HuH-7 (cell line): ENCODE results near the gene PAPPA2.

Source experiments
- DNase-seq: peaks from one replicate; pipeline ENCODE4 v3.0.0; 2011; ENCODE audit warnings: low spot score

PAPPA2 gene

DNA sequence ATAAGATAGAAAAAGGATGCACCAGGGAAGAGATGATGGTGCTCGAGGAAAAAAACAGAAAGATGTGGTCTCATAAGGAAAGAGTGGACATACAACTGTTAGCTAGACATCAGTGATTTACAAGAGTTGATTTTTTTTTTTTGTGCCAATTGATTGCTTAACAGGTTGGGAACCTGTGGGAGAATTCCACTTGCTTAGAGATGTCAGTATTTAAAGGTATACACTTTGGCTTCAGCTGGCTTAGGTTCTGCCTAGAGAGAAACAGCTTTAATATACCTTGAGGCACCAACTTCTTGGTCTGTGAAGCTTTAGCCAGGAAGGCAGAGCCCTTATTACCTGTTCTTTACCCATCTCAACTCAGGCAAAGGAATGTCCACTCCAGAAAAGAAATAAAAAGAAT, 303.8 kb downstream of the PAPPA2 start:
- no peak for DNase-seq

DNA sequence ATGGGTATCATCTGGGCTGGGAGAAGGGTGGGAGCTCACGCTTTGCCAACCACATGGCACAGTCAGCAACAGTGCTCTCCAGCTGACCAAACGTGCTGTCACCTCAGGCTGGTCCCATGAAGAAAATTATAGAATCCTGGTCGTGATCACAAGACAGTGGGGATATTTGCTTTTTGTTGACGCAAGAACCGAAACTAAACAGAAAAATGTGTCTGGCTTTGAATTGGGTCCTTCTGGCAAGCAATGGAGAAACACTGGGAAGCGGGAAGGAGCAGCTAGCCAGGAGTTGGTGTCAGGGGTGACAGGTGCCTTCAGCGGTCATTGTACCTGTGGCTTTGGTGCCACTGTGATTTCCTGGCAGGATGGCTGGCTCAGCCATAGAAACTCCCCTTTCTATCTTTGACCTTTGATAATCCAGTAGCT, 304.8 kb downstream of the PAPPA2 start:
- no peak for DNase-seq

DNA sequence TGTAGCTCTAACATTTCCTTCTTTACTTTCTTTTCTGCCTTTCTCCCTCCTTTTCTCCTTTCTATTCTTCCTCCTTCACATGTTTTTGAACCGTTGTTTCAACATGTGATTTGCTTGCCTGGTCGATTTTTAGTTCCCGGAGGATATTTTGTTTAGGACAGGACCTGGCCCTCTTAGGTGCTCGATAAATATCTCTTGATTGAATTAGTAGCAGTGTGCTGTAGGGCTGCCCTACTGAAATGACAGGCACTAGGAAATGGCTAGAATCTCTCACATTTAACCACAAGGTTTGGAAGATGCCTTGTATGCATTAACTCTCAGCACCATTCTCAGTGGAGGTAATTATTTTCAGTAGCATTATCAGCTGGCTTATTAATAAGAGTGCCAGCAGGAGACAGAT, 305.6 kb downstream of the PAPPA2 start:
- no peak for DNase-seq

DNA sequence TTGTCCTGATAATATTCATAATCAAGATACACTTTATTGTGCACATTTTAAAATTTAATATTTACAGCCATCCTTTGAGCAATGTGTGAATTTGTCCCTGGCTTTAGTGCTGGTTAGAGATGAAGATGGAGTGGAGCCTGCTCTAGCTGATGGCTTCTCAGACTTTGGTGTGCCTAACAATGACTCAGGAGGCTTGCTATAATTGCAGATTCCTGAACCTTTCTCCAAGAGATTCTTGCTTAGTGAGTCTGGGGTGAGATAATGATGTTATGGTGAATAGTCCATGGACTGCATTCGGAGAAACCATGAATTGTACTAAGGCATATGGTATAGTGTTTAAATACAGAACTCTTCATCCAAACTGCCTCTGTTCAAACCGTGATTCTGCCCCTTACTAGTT, 307.1 kb downstream of the PAPPA2 start:
- DNase-seq: no peak

DNA sequence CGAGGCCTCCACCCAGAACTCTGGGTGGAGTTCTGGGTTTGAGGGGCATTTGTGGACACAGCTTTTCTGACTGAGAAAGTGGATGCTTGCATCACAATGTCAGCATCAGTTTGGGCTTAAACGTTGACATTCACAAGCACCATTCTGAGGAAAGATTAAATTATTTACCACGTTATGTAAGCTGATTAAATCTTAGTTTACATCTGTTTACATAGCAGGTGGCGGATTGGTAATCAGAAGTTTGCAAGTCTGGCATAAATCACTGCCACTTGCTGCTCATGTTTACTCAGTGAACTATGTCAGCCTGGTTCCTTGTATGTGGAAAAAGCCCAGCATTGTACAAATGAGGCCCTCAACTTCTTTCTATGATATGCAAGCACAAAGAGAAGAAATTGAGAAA, 310.1 kb downstream of the PAPPA2 start:
- no peak for DNase-seq

DNA sequence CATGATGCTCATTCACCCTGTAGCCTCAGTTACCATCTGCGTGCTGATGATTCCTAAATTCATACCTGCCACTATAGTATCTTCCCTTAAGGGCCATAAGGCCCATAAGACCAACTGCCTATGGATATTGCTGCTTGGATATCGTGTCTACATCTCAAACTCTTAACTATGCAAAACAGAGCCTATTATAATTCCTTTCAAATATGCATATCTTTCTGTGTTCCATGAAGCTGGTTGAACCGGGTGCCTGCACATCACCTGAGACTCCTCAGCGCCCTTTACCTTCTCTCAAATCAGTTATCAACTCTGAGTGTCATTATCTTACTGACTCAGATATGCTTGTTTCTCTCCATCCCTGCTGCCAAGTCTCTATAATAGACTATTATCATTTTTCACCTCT, 311.2 kb downstream of the PAPPA2 start:
- no peak for DNase-seq

DNA sequence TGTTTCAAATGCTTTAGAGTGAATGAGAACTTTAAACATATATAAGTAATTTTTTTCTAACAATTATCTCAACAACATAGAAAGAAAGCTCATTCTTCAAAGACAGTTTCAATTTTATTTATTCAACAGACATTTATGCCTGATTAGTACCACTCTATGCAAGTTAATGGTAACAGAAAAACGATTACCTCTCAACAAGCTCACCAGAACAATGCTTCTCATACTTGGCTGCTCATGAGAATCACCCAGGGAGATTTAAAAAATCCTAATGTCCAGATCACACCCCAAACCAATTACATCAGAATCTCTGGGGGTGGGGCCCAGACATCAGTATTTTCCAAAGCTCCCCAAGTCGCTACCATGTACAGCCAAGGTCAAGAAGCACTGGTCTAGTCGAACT, 312.4 kb downstream of the PAPPA2 start:
- no peak for DNase-seq

DNA sequence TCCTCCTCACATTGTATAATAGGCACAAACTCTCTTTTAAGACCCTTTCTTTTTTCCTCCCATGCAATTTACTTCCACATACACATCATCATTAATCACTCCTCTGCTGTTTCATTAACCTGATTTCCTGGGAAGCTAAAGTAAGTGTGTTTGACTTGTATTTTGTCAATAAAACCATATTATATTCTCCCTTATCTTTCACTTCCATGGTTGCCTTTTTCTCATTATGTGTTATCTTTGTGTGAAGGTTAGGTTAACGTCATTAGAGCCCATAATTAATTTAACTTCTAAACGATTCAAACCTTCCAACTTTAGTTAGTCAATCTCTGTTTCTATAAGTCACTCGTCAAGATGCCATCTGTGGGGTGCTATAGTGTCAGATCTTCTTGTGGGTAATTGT, 313.0 kb downstream of the PAPPA2 start:
- DNase-seq: no peak

DNA sequence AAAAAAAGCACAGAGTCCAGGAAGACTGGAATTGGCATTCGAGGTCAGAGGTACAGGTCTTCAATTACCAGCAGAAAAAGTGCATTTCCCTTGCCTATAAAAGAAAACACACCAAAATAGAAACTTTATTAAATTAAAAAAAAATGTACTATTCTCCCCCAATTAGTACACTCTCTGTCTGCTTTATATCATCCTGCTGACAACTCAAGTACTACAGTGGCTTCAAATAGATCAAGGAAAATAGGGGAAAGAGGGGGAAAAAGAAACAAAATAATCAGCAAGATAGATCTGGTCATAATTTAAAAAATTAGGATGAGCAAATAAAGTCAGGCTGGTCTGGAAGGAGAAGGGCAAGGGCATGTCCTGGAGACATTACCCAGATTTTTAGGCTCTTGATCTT, 315.1 kb downstream of the PAPPA2 start:
- DNase-seq: no peak

DNA sequence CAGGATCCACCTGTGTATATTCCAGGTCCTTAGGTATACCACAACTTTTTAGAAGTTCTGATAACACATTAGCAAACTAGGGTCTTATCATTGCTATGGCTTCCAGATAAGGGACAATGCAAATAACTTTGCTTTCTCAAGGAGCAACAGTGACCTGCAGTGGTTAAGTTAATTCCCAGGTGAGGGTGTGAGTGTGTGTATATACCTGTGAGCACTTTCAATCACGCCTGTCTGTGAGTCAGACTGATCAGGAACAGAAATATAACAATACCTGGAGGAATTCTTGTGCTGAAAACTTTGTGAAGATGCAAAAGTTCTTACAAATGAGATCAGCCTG, 317.0 kb downstream of the PAPPA2 start:
- DNase-seq: no peak

DNA sequence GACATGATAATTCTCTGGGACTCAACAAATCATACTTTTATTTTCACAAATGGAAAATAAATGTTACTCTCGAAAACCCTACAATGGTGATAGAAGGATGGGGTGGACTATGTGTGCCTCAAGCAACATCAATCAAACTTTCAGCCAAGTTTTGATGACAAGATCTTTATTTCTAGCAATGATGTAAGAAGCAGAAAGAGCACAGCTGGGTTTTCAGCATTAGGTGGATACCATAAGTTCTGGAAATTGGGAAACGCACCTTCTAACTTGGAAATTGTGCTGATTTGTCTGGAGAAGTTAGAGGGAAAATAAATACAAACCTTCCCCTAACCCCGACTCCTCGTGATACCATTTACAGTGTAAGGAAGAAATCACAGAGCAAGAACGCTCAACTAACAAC, 320.3 kb downstream of the PAPPA2 start:
- no peak for DNase-seq

DNA sequence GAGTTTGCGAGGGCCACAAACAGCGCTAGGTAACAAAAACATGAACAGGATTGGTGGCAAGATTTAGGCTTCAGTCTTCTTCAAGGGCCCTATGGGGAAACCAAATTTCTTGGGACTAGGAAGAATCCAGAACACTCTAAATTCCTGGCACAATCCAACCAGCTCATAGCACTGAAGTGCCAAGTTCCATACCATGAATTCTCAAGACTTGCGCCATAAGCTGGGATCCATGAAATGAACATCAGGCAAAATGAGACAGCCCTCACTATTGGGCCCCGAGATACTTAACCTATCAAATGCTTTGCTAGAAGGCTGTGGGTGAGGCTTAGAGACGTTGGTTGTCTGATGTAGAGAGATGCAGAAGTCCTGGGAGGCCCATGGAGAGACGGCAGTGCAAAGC, 322.1 kb downstream of the PAPPA2 start:
- DNase-seq: no peak

DNA sequence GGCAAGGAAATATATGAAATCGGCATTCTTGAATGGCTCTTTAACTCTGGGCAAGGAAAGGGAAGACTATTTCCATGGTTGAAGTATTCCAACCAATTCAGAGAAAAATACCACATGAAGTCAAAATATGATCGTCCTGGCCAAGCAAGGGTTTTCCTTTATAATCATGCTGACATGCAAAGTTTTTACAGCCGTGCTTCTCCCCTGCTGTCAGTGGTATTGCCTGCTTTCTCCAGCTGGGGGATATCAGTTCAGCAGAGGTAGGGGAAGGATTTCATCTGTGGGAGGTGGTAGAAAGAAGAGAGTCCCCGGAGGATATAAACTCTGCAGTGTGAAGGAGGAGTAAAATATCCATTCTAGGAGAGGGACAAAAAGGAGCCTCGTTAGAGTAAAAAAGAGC, 322.8 kb downstream of the PAPPA2 start:
- DNase-seq: no peak

DNA sequence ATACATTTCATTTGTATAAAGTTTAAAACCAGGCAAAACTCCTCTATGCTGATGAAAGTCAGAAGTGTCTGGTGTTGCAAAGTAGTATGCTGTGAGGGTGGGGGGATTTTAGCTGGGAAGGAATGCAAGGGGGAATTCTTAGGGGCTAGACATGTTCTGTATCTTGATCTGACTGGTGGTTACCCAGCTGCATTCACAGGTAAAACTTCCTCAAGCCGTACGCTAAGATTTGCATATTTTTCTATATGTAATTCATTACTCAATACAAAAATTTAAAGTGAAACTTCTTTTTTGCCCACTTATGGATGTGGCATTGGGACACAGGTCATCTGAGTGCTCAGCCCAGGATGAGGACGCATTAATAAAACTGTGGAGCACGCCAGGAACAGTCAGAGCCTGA, 323.3 kb downstream of the PAPPA2 start:
- no peak for DNase-seq

DNA sequence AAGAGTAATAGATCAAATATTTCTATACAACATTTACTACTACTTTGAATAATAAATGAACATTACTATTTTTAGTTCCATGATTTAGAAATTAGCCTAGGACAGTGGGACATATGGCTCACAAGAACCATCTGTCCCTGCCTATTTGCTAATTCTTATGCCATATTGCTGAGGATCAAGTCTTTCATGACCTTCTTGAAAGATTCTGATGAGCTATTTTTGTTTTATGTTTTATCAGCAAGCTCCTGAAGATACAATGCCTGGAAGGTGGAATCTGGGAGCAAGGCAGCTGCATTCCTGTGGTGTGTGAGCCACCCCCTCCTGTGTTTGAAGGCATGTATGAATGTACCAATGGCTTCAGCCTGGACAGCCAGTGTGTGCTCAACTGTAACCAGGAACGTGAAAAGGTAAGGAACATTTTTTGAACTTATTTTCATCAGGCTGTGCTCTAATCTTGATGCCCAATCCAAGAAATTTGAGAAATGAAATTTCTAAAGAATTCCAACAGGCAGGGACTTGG, 326.7 kb downstream of the PAPPA2 start:
- DNase-seq: no peak

DNA sequence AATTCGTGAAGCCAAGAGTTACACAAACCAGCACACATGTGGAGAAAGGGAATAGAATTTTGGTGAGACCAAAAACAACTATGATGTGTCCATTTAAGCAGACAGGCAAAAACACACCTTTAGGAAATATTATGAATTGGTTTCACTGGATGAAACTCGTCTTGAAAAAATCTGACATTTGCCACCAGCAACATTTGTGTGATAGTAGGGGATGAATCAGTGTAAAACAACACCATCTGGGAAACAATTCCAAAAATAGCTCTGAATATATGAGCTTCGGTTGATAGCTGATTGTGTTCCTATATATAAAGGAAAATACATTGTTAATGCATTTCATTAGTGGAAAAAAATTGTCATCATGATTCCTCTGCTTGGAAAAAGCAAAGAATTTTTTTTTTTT, 327.8 kb downstream of the PAPPA2 start:
- DNase-seq: no peak

DNA sequence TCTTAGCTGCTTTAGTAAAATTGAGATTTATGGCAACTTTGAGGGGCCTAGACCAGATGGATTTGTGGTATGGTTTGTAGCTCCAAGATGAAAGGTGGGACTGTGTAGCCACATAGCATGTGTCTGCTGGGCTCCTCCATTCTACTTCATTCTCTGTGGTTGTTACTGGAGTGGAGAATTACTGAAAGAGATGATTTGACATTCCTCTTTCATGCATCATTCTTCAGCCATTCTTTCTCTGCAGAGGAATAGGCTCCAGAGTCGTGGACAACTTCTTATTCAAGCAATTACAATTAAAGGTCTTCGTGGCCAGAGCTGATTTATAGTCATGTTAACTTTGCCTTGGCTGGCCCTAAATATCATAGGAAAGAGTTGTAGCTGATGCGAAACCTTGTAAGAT, 328.9 kb downstream of the PAPPA2 start:
- DNase-seq: no peak

DNA sequence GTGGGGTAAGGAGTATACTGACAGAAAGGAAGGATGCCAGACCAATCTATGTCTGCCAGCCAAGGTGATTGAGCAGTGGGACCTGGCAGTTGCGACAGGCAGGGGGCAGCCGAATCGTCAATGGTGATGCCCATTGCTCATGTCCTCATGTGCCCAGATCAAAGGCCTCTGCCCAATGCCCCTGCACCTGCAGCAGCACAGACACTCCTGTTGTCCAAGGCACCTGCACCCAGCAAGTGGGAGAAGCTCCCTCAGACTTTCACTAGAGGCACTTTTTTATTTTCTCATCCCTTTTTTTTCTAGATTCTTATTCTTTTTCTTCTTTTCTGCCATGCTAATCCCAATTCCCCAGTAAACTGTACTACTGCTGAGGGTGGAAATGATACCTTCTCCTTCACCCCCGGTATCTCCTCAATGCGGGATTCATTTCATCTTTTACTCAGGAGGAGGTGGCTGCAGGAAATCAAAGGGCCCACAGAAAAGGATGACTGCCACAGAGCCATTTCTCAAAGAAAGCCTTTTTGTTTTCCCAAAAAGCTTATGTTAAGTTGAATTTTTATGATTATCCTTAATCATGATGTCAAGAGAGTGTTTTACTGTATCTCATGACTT, 332.0 kb downstream of the PAPPA2 start:
- DNase-seq: no peak

DNA sequence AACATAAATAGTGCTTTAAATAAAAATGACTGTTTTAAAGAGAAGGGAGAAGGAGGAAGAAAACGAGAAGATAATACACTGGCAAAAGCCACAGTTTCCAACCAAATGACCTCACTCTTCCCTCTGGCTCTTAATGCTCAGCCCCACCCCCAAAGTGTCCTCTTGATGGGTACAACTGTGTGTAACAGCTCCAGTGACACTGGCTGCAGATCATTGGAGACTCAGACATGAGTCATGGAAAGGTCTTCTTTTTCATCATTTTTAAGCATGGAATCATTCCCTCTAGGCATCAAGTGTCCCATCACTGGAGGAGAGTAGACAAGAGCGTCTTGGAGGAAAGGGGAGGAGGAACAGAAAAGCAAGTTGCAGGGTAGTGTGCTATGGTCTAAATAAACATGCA, 333.0 kb downstream of the PAPPA2 start:
- DNase-seq: no peak

DNA sequence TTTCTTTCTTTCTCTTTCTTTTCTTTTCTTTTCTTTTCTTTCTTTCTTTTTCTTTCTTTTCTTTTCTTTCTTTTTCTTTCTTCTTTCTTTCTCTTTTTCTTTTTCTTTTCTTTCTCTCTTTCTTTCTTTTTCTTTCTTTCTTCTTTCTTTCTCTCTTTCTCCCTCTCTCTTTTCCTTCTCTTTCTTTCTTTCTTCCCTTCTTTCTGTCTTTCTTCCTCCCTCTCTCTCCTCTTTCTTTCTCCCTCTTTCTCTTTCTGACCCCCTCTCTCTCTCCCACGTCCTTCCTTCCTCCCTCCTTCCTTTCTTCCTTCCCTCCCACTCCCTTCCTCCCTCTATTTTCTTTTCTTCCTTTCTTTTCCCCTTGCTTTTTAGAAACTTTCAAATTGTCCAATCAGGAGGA, 333.6 kb downstream of the PAPPA2 start:
- DNase-seq: no peak

DNA sequence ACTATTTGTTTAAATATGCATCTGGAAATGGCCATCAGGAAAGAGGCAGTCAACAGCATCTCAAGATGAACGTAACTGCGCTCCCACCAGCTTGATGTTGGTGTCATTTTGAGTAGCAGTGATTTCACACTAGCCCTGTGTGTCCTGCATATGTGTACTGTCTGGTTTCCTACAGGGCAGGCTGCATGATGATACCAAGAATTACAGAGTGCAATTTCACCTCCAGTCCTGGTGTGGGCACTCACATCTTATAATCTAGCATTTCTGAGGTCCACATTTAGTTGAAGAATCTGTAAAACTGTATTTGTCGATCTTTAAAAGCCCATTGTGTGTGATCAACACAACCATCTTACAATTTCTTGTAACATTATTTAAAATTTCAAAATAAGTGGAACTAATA, 336.4 kb downstream of the PAPPA2 start:
- no peak for DNase-seq

DNA sequence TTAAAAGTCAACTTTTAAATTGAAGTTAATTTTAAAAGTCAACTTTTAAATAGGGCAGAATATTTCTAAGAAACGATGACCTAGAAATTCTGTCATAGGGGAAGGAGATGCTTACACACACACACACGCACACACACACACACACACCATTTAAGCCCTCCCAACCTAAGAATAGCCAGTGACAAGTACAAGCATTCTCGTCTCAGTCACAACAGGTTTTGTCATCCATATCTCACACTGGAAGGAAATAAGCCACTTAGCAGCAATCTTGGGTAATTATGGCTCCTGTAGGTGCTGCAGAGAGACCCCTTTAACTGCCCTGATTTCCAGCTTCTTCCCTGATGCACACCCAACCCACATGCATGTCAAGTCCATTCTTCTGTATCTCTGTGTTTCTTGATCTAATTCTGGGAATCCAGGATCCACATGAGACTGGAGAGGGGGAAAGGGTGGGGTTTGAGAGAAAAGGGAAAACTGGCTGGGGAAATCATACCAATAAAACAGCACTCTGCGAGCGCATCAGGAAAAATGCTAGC, 338.1 kb downstream of the PAPPA2 start:
- DNase-seq: no peak

DNA sequence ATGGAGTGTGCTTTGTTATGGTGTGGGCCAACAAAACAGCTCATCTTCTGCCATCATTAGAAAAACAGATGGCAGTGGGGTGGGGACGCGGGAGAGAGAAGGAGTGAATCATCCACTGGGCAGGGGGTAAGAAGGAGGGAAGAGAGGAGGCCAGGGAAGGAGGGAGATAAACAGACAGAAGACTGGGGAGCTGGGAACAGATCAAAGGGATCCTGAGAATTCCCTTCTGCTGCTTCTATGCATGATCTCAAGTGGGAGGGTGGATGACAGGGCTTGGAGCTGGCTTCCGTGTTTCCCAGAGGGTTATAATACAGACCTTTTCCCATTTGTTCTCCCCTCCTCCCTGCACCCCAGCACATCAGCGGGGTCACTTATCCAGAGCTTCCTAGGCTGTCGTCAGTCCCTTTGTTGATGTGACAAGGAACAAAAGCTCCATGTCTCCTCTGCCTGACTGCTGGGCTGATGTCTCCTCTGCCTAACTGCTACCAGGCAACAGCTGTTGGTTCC, 338.6 kb downstream of the PAPPA2 start:
- DNase-seq: no peak

DNA sequence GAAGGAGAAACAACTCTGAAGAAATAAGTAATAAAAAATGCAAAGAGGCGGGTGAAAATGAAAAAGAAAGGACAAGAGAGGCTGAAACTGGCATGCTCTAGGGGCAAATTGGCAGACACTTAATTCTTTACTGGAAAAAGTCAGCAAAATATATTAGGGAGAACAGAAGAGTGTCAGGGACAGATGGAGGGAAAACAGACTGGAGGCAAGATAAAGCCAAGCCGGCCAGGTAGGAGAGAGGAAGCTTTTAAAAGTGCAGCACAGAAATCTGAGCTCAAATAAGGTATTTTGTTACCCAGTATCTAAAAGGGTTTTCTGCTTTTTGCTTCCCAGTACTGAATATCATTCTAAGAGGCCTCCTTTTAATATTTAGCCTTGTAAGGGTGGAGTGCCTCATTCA, 339.3 kb downstream of the PAPPA2 start:
- DNase-seq: no peak
